Endothelial cell of umbilical vein (primary cell): ENCODE measurements around the gene ZSCAN16. TPM values are rescaled to one million over a fixed set of nuclear protein-coding genes. Genes with fewer than 3 reads are reported as not detected.

Source experiments
- BruUV-seq: library from RNA; stranded (reverse); fragments of 400-500 nt; replicated peaks from 2 replicates; lab custom pipeline; 2021; lab: Mats Ljungman, UMichigan
- CTCF ChIA-PET: fragments of 300-600, 350-600 bp; sonication (Branson Sonifier 250); formaldehyde crosslinking; loops from one replicate; lab custom pipeline; 2021; ENCODE audit warnings: antibody characterized with exemption, inconsistent platforms; lab: Charles Lee
- POLR2A ChIA-PET: fragments of 300-600, 350-600 bp; sonication (Branson Sonifier 250); formaldehyde crosslinking; loops from one replicate; lab custom pipeline; 2021; ENCODE audit warnings: antibody characterized with exemption, inconsistent platforms; lab: Charles Lee
- DNase-seq: peaks from one replicate; pipeline ENCODE4 v3.0.0-alpha.2; 2011; ENCODE audit warnings: low read depth, low spot score
- FAIRE-seq: peaks from 2 replicates; lab custom pipeline; 2011; peaks lifted over from hg19 to GRCh38; lab: Jason Lieb, UNC
- H2AFZ ChIP-seq: 2 replicates; pipeline ENCODE4 v1.6.0; 2012; ENCODE audit warnings: low read depth, low read length, control low read depth, inconsistent platforms
- H3K27ac ChIP-seq: 2 replicates; pipeline ENCODE4 v1.5.1; 2011; ENCODE audit warnings: low read depth, mild to moderate bottlenecking, control low read depth, low read length, moderate library complexity; ENCODE audit not compliant: insufficient read depth
- H3K27me3 ChIP-seq, 2 experiments: 2 replicates each; pipeline versions ENCODE4 v1.6.0 to v1.6.1; 2011; ENCODE audit warnings: low read length in 2 of 2, mixed read lengths in 1 of 2; ENCODE audit not compliant: control insufficient read depth in 2 of 2, insufficient read depth in 2 of 2
- H3K36me3 ChIP-seq, 2 experiments: 2 replicates in 1 of 2; 3 replicates in 1 of 2; pipeline ENCODE4 v1.5.1; 2011; ENCODE audit warnings: low read length in 2 of 2, mild to moderate bottlenecking in 1 of 2, moderate library complexity in 1 of 2; ENCODE audit not compliant: control insufficient read depth in 2 of 2, insufficient read depth in 2 of 2; ENCODE audit errors: extremely low read depth in 1 of 2
- H3K4me1 ChIP-seq: 3 replicates; pipeline ENCODE4 v1.5.1; 2011; ENCODE audit warnings: mild to moderate bottlenecking, low read length; ENCODE audit not compliant: control insufficient read depth, insufficient read depth; ENCODE audit errors: extremely low read depth
- H3K4me2 ChIP-seq: 2 replicates; pipeline ENCODE4 v1.6.1; 2011; ENCODE audit warnings: low read length, control low read depth, mixed read lengths; ENCODE audit not compliant: insufficient read depth
- H3K4me3 ChIP-seq, 3 experiments: fragments of 200-600 bp in 1 of 3; sonication (generic), shearing (Covaris generic) in 1 of 3; replicated peaks in 1 of 3; 2 replicates each; pipeline ENCODE4 v1.5.1; 2011 to 2016; ENCODE audit warnings: control low read depth in 3 of 3, low read length in 3 of 3, mild to moderate bottlenecking in 2 of 3, inconsistent platforms in 1 of 3, low read depth in 1 of 3, moderate library complexity in 1 of 3; ENCODE audit not compliant: insufficient read depth in 1 of 3
- H3K79me2 ChIP-seq: 2 replicates; pipeline ENCODE4 v1.6.0; 2012; ENCODE audit warnings: low read length, inconsistent platforms; ENCODE audit not compliant: control insufficient read depth, insufficient read depth
- H3K9ac ChIP-seq: replicated peaks from 2 replicates; pipeline ENCODE3; 2011; ENCODE audit warnings: low read length, control low read depth; ENCODE audit not compliant: insufficient read depth; ENCODE audit errors: extremely low read depth
- H3K9me1 ChIP-seq: replicated peaks from 3 replicates; pipeline ENCODE4 v1.6.0; 2011; ENCODE audit warnings: mild to moderate bottlenecking, low read length; ENCODE audit not compliant: control insufficient read depth, insufficient read depth; ENCODE audit errors: extremely low read depth
- H3K9me3 ChIP-seq: replicated peaks from 2 replicates; pipeline ENCODE4 v1.5.1; 2012; ENCODE audit warnings: low read length, inconsistent platforms; ENCODE audit not compliant: control insufficient read depth, insufficient read depth
- H4K20me1 ChIP-seq: replicated peaks from 2 replicates; pipeline ENCODE3; 2011; ENCODE audit warnings: mild to moderate bottlenecking, low read length; ENCODE audit not compliant: control insufficient read depth, insufficient read depth; ENCODE audit errors: extremely low read depth
- CTCF ChIP-seq, 2 donors: IDR thresholded peaks; 1 replicate in 1 of 2; 2 replicates in 1 of 2; pipeline ENCODE4 v1.5.1; 2011; ENCODE audit warnings: low read length in 2 of 2, mild to moderate bottlenecking in 2 of 2, moderate library complexity in 2 of 2, control low read depth in 1 of 2, inconsistent platforms in 1 of 2, low read depth in 1 of 2; ENCODE audit not compliant: insufficient read depth in 1 of 2; ENCODE audit errors: extremely low read depth in 1 of 2
- EZH2 ChIP-seq: IDR thresholded peaks from 2 replicates; pipeline ENCODE4 v1.6.1; 2012; ENCODE audit warnings: borderline replicate concordance, low read depth, mild to moderate bottlenecking, moderate library complexity, low read length, inconsistent platforms; ENCODE audit not compliant: severe bottlenecking
- FOS ChIP-seq: IDR thresholded peaks from 2 replicates; pipeline ENCODE4 v1.6.1; 2011; ENCODE audit warnings: mild to moderate bottlenecking, low read length, moderate library complexity, borderline replicate concordance; ENCODE audit not compliant: insufficient read depth
- GATA2 ChIP-seq: IDR thresholded peaks from 2 replicates; pipeline ENCODE4 v1.7.0; 2011; ENCODE audit warnings: low read depth, mild to moderate bottlenecking, moderate library complexity, mixed read lengths, low read length; ENCODE audit not compliant: insufficient read length, insufficient read depth
- JUN ChIP-seq: IDR thresholded peaks from 2 replicates; pipeline ENCODE4 v1.6.1; 2011; ENCODE audit warnings: borderline replicate concordance, low read depth; ENCODE audit not compliant: insufficient read length, insufficient read depth
- MAX ChIP-seq: IDR thresholded peaks from 2 replicates; pipeline ENCODE4 v1.6.1; 2011; ENCODE audit not compliant: insufficient read depth, insufficient read length
- MYC ChIP-seq: IDR thresholded peaks from one replicate; pipeline ENCODE4 v1.6.1; 2011; ENCODE audit warnings: mild to moderate bottlenecking, low read depth, low read length
- POLR2A ChIP-seq: IDR thresholded peaks from 2 replicates; pipeline ENCODE4 v1.6.1; 2012; ENCODE audit warnings: low read depth, mild to moderate bottlenecking, control low read depth, low read length
- POLR2AphosphoS5 ChIP-seq: IDR thresholded peaks from 2 replicates; pipeline ENCODE4 v1.6.1; 2012; ENCODE audit warnings: low read depth, mild to moderate bottlenecking, control low read depth, low read length, moderate library complexity; ENCODE audit not compliant: insufficient read depth
- dilution Hi-C: fragments of 300-500 bp; cut with MboI; formaldehyde crosslinking; loops from one replicate; pipeline ENCODE4 v1.15.0; 2019; ENCODE audit warnings: low sequenced_read_pairs; ENCODE audit not compliant: extremely low pct_ligation_motif_present
- intact Hi-C: fragments of 100-400 bp; cut with micrococcal nuclease; formaldehyde crosslinking; loops from one replicate; pipeline ENCODE4 v1.10.0; 2022
- polyA plus RNA-seq, 4 experiments: library from polyadenylated mRNA; depleted of rRNA in 3 of 4; stranded (reverse) in 3 of 4; unstranded in 1 of 4; fragments of >200 nt; gene quantifications; 2 replicates each; pipeline versions ENCODE4 v1.2.1 to v1.2.3, GENCODE V29; 2011 to 2012; ENCODE audit warnings: missing spikeins in 1 of 4
- total RNA-seq: library from RNA; stranded (reverse); gene quantifications from 2 replicates; pipeline ENCODE4 v1.2.3, GENCODE V29; 2021

Gene ZSCAN16
- total and polyA plus RNA-seq, 2 donors (not counting 3 experiments of a cell fraction or from before 2014, with no cell fraction given) = 4.9 to 7.7 TPM

- CTCF ChIA-PET = no interaction called here
- dilution Hi-C loops (no loop called here), intact Hi-C loops (no loop called here)
- Histone ChIP-seq H3K27me3 (no peaks in the 10 kb centered on the region), H3K4me2 (no peak overlapping the region), H4K20me1 (no peaks in the 10 kb centered on the region), H3K4me3 (no peak overlapping the region), H3K27ac (no peak overlapping the region), H2AFZ (no peak overlapping the region), H3K9me3 (peaks cover 11% of the 10 kb centered on the region), H3K9ac (no peak overlapping the region), H3K4me1 (no peaks in the 10 kb centered on the region), H3K9me1 (no peaks in the 10 kb centered on the region), H3K79me2 (no peaks in the 10 kb centered on the region), H3K36me3 (peaks cover 31 to 33% of the 10 kb centered on the region in 2 experiments)
- no peak for FAIRE-seq
- BruUV-seq = no TSS peak
- POLR2A ChIA-PET = no interaction called here
- TF ChIP-seq JUN = no peak
- no peak for TF ChIP-seq POLR2AphosphoS5
- TF ChIP-seq GATA2 = no peak
- no peak for TF ChIP-seq CTCF (IDR thresholded peaks at IDR 0.05; ENCODE audit: extremely low read depth in 1 of 2, insufficient read depth in 1 of 2, low read depth in 1 of 2, low read length in 2 of 2)
- no peak for TF ChIP-seq FOS
- no peak for TF ChIP-seq EZH2
- TF ChIP-seq MAX = no peak
- no peak for TF ChIP-seq MYC
- no peak for TF ChIP-seq POLR2A
- DNase-seq = no peak
These were observed 29.9 kb downstream of the ZSCAN16 start for GRCh38 chr6:28154357-28154756.
